Neuron (in vitro differentiated cells): ENCODE measurements around the gene TBC1D17.

Source experiments
- H2AFZ ChIP-seq: one replicate; pipeline ENCODE4 v1.6.1; 2013; ENCODE audit warnings: low read depth, mild to moderate bottlenecking, inconsistent platforms, low read length, moderate library complexity
- H3K27me3 ChIP-seq: one replicate; pipeline ENCODE4 v1.6.1; 2013; ENCODE audit warnings: low read length; ENCODE audit not compliant: insufficient read depth
- H3K36me3 ChIP-seq: one replicate; pipeline ENCODE4 v1.6.1; 2013; ENCODE audit warnings: low read length; ENCODE audit not compliant: insufficient read depth
- H3K4me1 ChIP-seq: one replicate; pipeline ENCODE4 v1.6.1; 2013; ENCODE audit warnings: low read length; ENCODE audit not compliant: insufficient read depth
- H3K4me3 ChIP-seq: 2 replicates; pipeline ENCODE4 v1.5.1; 2013; ENCODE audit warnings: mild to moderate bottlenecking, low read length, moderate library complexity
- H3K9me3 ChIP-seq: one replicate; pipeline ENCODE4 v1.6.1; 2013; ENCODE audit warnings: low read length

Gene TBC1D17

DNA sequence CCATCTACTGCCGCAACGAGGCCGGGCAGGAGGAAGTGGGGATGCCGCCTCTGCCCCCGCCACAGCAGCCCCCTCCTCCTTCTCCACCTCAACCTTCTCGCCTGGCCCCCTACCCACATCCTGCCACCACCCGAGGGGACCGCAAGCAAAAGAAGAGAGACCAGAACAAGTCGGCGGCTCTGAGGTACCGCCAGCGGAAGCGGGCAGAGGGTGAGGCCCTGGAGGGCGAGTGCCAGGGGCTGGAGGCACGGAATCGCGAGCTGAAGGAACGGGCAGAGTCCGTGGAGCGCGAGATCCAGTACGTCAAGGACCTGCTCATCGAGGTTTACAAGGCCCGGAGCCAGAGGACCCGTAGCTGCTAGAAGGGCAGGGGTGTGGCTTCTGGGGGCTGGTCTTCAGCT, 55.2 kb downstream of the TBC1D17 start:
- Histone ChIP-seq H3K4me3 (no peak overlapping the region), H3K9me3 (no peaks in the 10 kb centered on the region), H3K36me3 (peaks cover 6% of the 10 kb centered on the region), H3K27me3 (no peaks in the 10 kb centered on the region), H3K4me1 (peaks cover 9% of the 10 kb centered on the region), H2AFZ (no peak overlapping the region)

DNA sequence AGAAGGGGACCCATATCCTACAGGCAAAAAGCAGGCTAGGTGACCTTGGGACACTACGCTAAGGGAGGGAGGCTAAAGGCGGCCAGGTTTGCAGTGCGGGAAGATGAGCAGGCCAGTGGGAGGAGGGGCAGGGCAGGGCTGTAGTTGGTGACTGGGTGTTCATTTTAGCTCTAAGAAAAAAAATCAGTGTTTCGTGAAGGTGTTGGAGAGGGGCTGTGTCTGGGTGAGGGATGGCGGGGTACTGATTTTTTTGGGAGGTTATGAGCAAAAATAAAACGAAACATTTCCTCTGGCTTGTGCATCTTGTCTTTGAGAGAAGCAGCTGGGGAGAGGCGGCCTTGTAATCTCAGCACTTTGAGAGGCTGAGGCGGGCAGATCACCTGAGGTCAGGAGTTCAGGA, 56.1 kb downstream of the TBC1D17 start:
- H3K4me1 ChIP-seq: peaks cover 3% of the 10 kb centered on the region
- H3K36me3 ChIP-seq: peaks cover 3% of the 10 kb centered on the region
- H2AFZ ChIP-seq: no peak overlapping the region
- H3K4me3 ChIP-seq: no peak overlapping the region
- H3K27me3 ChIP-seq: no peaks in the 10 kb centered on the region
- no peaks in the 10 kb centered on the region for H3K9me3 ChIP-seq

DNA sequence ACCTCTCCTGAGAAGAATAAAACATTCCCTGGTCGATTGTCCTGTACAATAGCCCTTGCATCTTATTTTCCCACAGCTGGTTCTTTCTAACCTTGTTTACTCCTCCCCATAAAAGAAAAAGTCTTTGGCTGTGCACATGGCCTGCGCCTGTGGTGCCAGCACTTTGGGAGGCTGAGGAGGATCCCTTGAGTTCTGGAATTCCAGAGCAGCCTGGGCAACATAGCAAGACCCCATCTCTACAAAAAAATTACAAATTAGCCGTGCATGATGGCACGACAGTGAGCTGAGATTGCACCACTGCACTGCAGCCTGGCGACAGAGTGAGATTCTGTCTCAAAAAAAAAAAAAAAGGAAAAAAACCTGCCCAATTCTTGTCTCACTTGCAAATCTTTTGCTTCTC, 59.0 kb downstream of the TBC1D17 start:
- Histone ChIP-seq H3K4me3 (no peak overlapping the region), H3K27me3 (no peaks in the 10 kb centered on the region), H3K9me3 (no peaks in the 10 kb centered on the region), H3K36me3 (peaks cover 3% of the 10 kb centered on the region), H2AFZ (no peak overlapping the region), H3K4me1 (peaks cover 7% of the 10 kb centered on the region)

DNA sequence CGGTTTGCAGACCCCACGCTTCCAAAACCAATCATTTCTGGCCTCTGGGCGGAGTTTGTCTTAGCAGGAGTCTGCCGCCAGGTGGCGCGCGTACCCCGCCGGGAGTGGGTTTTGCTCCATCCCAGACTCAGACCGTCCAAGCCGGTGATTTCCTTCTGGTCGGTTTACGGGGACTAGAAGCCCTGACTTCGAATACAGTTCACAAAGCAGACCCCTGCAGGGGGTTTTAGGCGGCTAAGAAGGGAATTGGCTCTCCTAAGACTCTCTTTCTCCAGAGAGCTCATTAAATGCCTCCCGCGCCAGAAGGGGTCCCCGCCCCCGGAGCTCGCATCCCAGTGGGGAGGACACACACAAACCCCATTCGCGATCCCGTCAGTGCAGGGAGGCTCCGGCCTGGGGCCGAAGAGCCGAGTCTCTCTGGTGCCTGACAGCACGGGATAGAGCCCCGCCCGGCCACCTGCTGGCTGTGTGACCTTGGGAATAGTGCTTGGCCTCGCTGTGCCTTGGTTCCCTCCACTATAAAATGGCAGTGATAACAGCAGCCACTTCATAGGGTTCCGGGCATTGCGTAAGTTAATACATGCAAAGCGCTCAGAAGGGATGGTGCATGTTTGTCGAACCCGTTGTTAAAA, 60.4 kb downstream of the TBC1D17 start:
- Histone ChIP-seq H3K36me3 (peaks cover 1% of the 10 kb centered on the region), H3K27me3 (peaks cover 2% of the 10 kb centered on the region), H2AFZ (peak overlapping the region; percentile 54), H3K4me3 (no peak overlapping the region), H3K4me1 (peaks cover 10% of the 10 kb centered on the region), H3K9me3 (no peaks in the 10 kb centered on the region)
